ENCODE measurements around the gene KSR1. TPM values are rescaled to one million over a fixed set of nuclear protein-coding genes. Genes with fewer than 3 reads are reported as not detected.
A peak's percentile ranks its signal among the peaks of the same experiment; 100 is the strongest.
"Not testable (repeated sequence)": the region's sequence is repeated elsewhere in the genome, so short reads cannot be mapped to it uniquely, and the experiment has no call there.

The KSR1 gene
- total and polyA plus RNA-seq, 12 donors: 16.0 to 50.4 (median 38.5) TPM

DNA sequence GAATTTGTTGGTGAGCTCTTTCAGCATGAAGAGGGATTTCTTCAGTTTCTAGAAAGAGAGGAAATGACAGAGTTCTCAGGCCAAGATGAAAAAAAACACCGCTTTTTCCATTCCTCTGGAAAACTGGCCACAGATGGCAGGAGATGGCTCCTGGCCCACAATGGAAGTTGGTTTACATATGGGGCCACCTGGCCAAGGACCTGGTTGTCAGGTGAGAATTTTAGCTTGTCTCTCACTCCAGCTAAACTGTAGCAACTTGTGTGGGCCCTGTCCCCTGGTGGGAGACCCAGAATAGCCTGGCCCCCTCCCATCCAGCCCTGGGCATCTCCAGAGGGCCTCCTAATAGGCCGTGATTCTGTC lies 208.3 kb downstream of the KSR1 start:
- no peaks in the 10 kb centered on the region for H3K36me3 ChIP-seq (replicated peaks in 1 of 2)
- no peak overlapping the region for H3K4me3 ChIP-seq
- DNase-seq: no peak
- H3K27me3 ChIP-seq: no peaks in the 10 kb centered on the region
- H3K4me1 ChIP-seq (replicated peaks in 1 of 2): no peaks in the 10 kb centered on the region
- 82 to 86% (median 83%) methylated on average over 2 of the region's 2 CpGs for WGBS, 4 donors
- intact Hi-C loops (cut with DNase I): loop anchor here in 1 of 2 donors (10.0 kb wide), 1 partner anchor 190 kb away; no protein-coding TSS in a partner anchor
- TF ChIP-seq, protein P1, sequence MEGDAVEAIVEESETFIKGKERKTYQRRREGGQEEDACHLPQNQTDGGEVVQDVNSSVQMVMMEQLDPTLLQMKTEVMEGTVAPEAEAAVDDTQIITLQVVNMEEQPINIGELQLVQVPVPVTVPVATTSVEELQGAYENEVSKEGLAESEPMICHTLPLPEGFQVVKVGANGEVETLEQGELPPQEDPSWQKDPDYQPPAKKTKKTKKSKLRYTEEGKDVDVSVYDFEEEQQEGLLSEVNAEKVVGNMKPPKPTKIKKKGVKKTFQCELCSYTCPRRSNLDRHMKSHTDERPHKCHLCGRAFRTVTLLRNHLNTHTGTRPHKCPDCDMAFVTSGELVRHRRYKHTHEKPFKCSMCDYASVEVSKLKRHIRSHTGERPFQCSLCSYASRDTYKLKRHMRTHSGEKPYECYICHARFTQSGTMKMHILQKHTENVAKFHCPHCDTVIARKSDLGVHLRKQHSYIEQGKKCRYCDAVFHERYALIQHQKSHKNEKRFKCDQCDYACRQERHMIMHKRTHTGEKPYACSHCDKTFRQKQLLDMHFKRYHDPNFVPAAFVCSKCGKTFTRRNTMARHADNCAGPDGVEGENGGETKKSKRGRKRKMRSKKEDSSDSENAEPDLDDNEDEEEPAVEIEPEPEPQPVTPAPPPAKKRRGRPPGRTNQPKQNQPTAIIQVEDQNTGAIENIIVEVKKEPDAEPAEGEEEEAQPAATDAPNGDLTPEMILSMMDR (IDR thresholded peaks at IDR 0.05): no peak
- no peak for TF ChIP-seq POLR2A (IDR thresholded peaks at IDR 0.05)
- no peaks in the 10 kb centered on the region for H3K9me3 ChIP-seq (replicated peaks in 1 of 3)
- H3K27ac ChIP-seq: no peak overlapping the region

- intact Hi-C loops (cut with DNase I): loop anchor here in 1 of 2 donors (10.0 kb wide), 1 partner anchor 189 kb away; no protein-coding TSS in a partner anchor
- no peaks in the 10 kb centered on the region for H3K27me3 ChIP-seq
- H3K36me3 ChIP-seq (replicated peaks in 1 of 2): no peaks in the 10 kb centered on the region
- TF ChIP-seq, protein P1 (IDR thresholded peaks at IDR 0.05): no peak
- no peak for TF ChIP-seq POLR2A (IDR thresholded peaks at IDR 0.05)
- no peak for DNase-seq
- no peaks in the 10 kb centered on the region for H3K4me1 ChIP-seq (replicated peaks in 1 of 2)
- H3K4me3 ChIP-seq: no peak overlapping the region
- no peaks in the 10 kb centered on the region for H3K9me3 ChIP-seq (replicated peaks in 1 of 3)
- no peak overlapping the region for H3K27ac ChIP-seq
- 72 to 98% (median 93%) methylated on average over 3 to 4 of the region's 4 CpGs for WGBS, 4 donors
Observed at GRCh38 chr17:27665549-27665948, 209.3 kb downstream of the KSR1 start.

GRCh38 chr17:27666270-27666669 lies 210.0 kb downstream of the KSR1 start:
- H3K4me3 ChIP-seq; H3K4me1 ChIP-seq (replicated peaks in 1 of 2); H3K27me3 ChIP-seq; H3K36me3 ChIP-seq (replicated peaks in 1 of 2); H3K9me3 ChIP-seq (replicated peaks in 1 of 3); H3K27ac ChIP-seq: not testable (repeated sequence)
- intact Hi-C loops (cut with DNase I): loop anchor here in 1 of 2 donors (10.0 kb wide), 1 partner anchor 189 kb away; no protein-coding TSS in a partner anchor
- peak in 3 of 7 donors; percentile 31 to 36 (median 32) for DNase-seq
- 44 to 75% (median 51%) methylated on average over 6 of the region's 6 CpGs for whole genome bisulfite sequencing, 4 donors

GRCh38 chr17:27666831-27667560 lies 210.7 kb downstream of the KSR1 start:
- TF ChIP-seq POLR2A (IDR thresholded peaks at IDR 0.05): no peak
- TF ChIP-seq, protein P1 (IDR thresholded peaks at IDR 0.05): no peak
- DNase-seq: peak in 1 of 7 donors; percentile 24
- H3K9me3 ChIP-seq (replicated peaks in 1 of 3): no peaks in the 10 kb centered on the region
- 85 to 95% (median 91%) methylated on average over 6 to 11 of the region's 11 CpGs for WGBS, 4 donors
- H3K27ac ChIP-seq: no peak overlapping the region
- no peaks in the 10 kb centered on the region for H3K27me3 ChIP-seq
- intact Hi-C loops (cut with DNase I): loop anchor here in 1 of 2 donors (10.0 kb wide), 1 partner anchor 188 kb away; no protein-coding TSS in a partner anchor
- H3K36me3 ChIP-seq (replicated peaks in 1 of 2): no peaks in the 10 kb centered on the region
- H3K4me3 ChIP-seq: no peak overlapping the region
- no peaks in the 10 kb centered on the region for H3K4me1 ChIP-seq (replicated peaks in 1 of 2)
